OCI-LY3 (cell line): Measurements from ENCODE around the gene KRTAP10-4.

ENCODE experiments used
- EZH2phosphoT487 ChIP-seq: fragments of 200-600 bp; shearing (Covaris generic); IDR thresholded peaks from 2 replicates; pipeline ENCODE4 v1.6.1; 2018; ENCODE audit warnings: antibody characterized with exemption, mixed run types, low read depth
- TF ChIP-seq, protein P1 (sequence below): fragments of 200-600, 300-600 bp; sonication (generic); IDR thresholded peaks from 2 replicates; pipeline ENCODE4 v1.5.1; 2014; ENCODE audit warnings: antibody characterized with exemption, low read length, low read depth

GRCh38 chr21:44534688-44535087 lies 38.8 kb upstream of the KRTAP10-4 start:
- TF ChIP-seq, protein P1, sequence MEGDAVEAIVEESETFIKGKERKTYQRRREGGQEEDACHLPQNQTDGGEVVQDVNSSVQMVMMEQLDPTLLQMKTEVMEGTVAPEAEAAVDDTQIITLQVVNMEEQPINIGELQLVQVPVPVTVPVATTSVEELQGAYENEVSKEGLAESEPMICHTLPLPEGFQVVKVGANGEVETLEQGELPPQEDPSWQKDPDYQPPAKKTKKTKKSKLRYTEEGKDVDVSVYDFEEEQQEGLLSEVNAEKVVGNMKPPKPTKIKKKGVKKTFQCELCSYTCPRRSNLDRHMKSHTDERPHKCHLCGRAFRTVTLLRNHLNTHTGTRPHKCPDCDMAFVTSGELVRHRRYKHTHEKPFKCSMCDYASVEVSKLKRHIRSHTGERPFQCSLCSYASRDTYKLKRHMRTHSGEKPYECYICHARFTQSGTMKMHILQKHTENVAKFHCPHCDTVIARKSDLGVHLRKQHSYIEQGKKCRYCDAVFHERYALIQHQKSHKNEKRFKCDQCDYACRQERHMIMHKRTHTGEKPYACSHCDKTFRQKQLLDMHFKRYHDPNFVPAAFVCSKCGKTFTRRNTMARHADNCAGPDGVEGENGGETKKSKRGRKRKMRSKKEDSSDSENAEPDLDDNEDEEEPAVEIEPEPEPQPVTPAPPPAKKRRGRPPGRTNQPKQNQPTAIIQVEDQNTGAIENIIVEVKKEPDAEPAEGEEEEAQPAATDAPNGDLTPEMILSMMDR = no peak
- no peak for TF ChIP-seq EZH2phosphoT487
